GM18507 (cell line): ENCODE results near the gene EEFSEC.

Experiments
- DNase-seq: peaks from one replicate; pipeline ENCODE4 v3.0.0; 2011; ENCODE audit warnings: low read depth; ENCODE audit not compliant: insufficient read length; ENCODE audit errors: extremely low spot score
- FAIRE-seq: peaks from 2 replicates; lab custom pipeline; 2011; peaks lifted over from hg19 to GRCh38; lab: Jason Lieb, UNC

EEFSEC gene

DNA sequence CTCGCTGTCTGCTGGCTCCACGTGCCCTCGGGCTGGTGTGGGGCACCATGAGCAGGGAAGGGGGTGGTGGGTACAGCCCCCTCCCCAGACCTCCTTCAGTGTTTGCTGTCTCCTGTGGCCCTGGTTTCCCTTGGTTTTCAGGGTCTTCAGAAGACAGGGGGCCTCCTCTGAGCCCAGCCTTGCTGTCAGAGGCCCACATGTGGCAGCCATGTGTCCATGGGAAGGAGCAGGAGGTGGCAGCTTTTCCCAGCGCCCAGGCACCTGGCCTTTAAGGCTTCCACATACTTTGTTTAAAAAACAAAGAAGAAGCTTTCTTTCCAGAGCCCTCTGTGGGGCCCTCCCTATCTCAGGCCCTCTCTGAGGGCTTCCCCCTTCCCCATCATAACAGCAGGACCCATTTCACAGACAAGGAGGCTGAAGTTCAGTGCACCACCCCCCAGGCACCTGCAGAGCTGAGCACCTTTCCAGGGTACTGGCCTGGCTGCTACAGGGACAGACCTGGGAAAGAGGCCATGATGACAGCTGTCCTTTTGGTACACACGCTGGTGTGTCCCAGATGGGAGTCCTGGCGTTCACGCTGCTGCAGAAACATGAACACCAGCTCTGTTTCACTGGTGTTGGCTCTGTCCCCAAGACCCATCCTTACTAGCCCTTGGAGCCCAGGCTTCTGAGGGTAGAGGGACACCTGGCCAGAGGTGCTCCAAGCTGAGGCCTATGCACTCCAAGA is 239.7 kb downstream of the EEFSEC start:
- no peak for FAIRE-seq

DNA sequence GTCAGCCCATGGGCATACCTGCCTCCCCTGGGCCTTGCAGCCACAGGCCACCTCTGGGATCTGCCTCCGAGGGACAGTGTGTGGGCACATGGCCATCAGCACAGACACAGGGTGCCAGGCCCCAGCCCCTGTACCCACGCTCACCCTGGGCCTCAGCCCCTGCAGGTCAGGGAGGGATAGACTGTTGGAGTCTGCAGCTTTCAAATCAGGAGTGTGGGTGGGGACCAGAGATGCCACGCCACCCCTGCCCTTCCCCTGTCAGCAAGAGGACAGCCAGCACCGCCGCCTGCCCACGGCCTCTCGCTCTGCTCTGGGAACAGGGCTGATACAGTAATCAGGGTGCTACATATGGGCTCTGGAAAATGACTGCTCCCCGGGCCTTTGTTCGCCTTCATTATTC is 240.8 kb downstream of the EEFSEC start:
- DNase-seq (no peak), FAIRE-seq (no peak)

More for the DNA sequence above, 239.7 kb downstream of the EEFSEC start:
- DNase-seq = no peak

DNA sequence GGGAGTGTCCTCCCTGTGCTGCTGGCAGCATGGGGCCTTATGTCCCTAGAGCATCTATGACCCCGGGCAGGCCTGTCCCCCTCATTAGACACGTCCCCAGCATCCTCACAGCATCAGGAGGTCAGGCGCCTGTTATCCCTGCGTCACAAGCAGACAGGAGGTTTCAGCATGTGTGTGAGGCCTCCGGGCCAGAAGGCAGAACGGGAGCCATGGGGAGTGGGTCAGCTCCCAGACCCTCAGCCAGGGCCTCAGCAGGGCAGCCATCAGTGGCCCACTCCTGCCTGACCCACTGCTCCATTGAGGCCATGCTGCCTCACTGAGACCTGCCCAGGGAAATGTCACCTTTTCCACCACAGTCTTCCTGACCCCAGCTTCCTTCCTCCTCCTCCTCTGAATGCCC is 241.8 kb downstream of the EEFSEC start:
- FAIRE-seq (no peak), DNase-seq (no peak)

DNA sequence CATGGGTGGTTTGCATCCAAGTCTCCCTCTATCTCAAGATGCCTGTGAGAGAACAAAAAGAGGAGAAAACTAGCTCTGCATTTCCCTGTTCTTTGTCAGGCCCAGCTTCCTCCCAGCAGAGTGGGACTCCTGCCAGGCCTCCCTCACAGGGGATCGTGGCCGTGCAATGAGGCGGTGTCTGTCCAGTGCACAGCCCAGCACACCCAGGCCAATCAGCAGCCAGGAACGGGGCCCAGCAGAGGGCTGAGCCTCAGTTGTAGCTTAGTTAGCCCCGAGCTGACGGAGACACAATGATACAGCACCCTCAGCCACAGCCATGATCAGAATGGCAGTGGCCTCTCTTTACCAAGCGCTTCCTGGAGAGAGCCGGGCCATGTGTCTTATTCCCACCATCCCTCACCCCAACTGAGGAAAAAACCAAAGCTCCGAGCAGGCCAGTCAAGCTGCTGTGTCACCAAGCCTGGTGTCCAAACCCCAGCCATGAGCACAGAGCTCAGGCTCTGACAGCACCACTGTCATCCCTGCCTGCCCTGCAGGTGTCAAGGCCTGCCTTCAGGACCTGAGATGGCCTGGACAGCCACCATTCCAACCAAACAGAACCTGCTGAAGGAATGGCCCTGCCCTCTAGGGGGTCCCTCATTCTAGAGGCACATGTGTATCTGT is 242.3 kb downstream of the EEFSEC start:
- FAIRE-seq (no peak), DNase-seq (no peak)

DNA sequence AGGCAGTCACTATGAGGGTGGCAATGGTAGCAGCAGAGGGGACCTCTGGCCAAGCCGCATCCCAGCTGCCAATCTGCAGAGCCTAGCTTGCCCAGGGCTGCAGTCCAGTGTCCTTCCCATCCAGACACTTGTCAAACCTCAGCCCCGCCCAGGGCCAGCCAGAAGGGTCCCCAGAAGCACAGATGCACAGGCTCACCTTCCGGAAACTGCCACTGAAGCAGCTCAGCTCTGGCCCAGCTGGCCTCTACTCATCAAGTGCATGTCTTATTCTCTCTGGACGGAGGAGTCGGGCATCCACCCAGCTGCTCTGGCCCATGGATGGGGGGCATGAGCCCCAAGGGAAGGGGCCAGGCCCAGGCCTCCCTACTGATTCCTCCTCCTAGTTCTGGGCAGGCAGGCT is 244.2 kb downstream of the EEFSEC start:
- DNase-seq (no peak), FAIRE-seq (no peak)

DNA sequence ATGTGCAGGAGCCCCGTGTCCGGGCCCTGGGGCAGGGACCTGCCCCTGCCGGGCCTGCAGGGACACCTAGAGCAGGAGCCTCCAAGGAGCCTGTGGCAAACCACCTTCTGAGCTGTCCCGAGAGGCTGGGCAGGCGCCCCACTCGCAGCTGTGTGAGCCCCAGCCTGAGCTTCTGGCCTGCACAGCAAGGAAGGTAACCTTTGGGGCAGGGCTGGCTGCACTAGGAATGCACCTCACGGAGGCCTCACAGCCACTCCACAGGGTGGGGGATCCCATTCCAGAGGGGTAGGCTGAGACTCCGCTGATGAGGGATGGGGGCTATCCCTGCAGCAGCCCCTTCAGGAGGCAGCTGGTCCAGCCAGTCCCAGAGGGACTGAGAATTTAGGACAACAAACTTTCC is 245.3 kb downstream of the EEFSEC start:
- DNase-seq (no peak), FAIRE-seq (no peak)

DNA sequence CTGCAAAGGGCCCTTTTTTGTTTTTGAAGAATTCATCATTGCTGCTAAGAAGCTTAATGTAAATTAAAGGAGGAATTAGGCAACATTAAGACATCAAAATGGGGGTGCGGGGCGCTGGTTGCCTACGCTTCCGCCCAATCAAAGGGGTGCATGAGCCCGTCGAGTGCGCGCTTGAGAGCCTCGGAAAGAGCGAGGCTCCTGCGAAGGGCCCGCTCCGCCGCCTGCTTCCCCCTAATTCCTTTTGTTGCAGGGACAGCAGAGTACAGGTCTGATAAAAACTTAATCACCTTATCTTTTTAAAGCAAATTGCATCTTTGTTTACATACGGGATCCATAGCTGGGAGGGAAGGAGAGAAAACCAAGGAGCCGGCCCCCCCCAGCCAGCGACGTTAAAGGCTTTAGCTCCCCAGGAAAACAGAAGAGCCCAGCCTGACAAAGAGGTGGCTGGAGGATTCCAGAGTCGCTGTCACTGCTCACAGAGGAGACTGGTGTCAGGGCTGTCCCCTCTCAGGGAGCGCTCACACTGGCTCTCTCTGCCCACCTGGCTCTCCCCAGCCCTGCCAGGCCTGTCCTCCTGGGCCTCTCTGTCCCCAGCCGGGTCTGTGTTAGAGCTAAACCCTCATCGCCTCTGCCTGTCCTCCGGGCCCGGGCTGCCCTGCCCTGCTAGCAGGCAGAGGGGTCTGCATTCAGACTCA is 246.1 kb downstream of the EEFSEC start:
- DNase-seq = no peak

DNA sequence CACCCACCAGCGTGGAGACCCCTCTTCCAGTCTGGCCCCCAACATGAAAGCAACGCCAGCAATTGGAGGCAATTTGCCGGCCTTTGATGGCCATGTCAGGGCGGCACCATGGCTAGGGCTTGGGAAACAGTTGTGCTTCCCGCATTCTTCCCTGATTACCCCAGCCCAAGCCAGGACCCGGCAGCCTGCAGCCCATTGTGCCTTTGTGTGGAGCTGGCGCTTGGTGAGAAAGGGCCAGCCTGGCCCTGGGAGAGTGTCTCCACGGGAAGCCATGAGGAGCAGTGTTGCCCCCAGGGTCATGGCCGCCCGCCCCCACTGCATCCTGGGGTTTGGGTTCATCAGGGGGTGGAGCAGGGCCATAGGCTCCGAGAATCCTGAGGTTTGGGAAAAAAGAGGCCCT is 247.4 kb downstream of the EEFSEC start:
- FAIRE-seq (no peak), DNase-seq (no peak)

More for the DNA sequence above, 246.1 kb downstream of the EEFSEC start:
- FAIRE-seq = no peak

DNA sequence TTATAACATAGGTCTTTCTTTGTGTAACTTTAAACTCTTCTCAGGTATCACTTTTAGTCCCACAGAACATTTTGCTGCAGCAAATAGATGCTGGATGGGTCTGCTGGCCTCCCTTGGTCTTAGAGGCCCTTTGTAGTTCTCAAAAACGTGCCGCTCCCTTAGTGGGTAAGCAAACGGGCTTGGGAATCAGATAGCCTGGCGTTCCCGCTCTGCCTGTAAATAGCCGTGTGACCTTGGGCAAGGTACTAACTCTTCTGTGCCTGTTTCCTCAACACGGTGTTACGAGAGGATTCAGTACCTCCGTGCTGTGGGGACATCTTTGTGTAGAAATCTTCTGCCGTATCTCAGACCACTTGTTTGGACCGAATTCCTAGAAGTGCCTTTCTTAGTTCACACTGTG is 249.0 kb downstream of the EEFSEC start:
- DNase-seq (no peak), FAIRE-seq (no peak)

DNA sequence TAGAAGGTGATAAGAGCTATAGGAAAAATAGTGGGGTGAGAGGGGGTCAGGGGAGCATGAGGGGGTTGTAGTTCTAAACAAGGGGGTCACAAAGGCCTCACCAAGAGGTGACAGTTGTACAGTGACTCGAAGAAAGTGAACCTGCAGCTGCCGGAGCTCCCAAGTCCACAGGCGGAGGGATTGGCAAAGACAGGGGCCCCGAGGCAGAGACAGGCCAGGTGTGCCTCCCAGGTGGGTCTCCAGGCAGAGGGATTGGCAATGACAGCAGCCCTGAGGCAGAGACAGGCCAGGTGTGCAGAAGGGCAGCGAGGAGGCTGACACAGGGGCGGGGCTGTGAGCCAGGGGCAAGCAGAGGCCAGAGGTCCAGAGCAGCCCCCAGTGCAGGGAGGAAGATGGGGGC is 249.7 kb downstream of the EEFSEC start:
- FAIRE-seq = no peak

DNA sequence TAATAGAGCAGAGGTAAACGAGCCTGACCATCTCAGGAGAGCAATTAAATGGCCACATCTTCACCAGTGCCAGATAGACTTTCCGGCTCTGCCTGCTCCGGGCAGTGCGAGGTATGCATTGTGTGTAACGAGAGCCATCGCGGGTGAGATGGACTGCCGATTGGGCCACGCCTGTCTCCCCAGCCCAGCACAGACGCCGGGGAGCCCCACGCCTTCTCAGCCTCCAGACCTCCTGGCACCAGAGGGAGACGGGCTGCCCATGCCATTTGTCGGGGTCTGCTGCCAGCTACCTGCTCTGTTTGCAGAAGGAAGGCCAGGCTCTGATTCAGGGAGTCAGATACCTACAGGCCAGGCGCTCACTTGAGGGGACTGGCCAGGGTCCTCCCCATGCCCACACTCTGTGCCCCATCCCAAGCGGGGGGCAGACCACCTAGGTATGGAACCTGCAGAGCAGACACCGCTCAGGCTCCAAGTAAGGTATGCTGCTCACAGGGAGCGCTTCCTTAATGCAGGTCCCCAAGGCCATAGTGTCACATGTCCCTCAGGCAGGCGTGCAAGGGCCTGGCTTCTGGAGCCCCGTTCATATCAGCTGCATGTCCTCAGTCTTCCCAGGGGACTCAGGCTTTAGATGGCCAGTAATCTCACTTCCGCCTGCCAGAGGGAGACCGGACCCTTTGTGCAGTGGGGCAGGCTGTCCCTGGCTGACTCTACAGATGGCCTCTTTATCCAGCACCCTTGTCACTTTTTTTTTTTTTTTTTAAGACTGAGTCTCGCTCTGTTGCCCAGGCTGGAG is 251.2 kb downstream of the EEFSEC start:
- FAIRE-seq (no peak), DNase-seq (no peak)

More for the DNA sequence above, 249.7 kb downstream of the EEFSEC start:
- no peak for DNase-seq

DNA sequence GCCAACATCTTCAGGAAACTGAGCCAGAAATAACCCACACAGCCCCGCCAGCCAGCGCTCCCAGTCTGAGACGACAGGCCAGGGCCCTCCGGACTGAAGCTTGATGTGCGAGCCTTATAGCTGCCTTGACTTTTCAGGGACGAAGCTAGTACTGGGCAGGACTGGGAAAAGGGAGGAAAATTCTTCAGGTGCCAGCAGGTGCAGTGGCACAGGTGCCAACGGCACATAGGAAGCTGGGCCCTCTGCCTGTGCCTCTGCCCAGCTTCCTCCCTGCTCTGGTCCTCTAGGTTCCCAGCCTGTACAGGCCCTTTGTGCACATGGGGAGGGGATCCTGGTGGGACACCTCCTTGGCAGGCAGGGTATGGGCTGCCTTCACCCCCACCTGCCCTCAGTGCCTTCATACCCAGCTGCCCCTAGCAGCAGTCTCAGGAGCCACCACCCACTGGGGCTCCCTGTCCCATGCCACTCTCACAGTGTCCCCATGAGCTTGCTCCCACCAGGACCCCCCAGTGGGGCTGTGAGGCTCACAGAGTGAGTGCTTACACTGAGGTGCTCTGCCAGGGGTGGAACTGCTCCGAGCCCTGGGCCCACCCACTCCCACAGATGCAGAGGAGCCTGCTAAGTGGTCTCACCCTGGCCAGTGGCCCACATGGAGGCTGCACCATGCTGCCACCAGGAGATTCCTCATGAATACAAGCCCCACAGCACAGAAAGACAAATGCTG is 252.4 kb downstream of the EEFSEC start:
- DNase-seq = no peak
- FAIRE-seq = no peak

DNA sequence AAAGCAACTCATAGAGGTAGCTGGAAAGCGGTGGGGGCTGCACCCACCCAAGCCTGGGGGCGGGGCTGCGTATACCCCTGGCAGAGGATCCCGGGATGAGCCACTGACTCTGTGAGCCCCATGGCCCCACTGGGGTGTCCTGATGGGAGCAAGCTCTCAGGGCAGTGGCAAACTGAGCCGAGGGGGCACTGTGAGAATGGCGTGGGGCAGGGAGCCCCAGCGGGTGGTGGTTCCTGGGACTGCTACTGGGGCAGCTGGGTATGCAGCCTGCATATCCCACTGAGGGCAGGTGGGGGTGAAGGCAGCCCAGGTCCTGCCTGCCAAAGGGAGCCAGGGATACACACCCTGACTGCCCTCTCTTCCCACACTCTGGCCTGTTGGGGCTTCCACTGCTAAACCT is 254.0 kb downstream of the EEFSEC start:
- FAIRE-seq = no peak
- DNase-seq = no peak

DNA sequence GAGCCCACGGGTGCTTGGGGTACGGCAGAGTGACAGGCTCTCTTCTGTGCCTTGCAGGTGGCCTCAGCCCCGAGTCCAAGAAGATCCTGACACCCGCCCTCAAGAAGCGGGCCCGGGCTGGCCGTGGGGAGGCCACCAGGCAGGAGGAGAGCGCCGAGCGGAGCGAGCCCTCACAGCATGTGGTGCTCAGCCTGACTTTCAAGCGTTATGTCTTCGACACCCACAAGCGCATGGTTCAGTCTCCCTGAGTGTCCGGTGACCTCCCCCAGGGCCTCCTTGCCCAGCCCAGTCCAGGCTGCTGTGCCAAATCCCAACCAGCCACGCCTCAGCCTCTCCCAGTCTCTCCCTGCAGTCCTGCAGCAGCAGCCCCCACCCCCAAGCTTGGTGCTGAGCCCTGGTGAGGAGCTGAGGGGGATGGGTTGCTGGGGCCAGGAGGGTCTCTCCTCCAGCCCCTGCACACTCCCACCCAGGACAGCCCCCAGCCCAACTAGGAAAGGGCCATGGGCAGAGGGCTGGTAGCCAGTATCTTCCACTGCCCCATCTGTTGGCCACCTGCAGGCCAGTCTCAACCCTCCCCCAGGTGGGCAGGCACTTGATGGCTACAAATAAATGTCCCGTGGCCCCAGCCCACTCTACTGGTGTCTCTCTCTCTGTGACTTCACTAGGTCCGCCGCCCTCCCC is 254.9 kb downstream of the EEFSEC start:
- no peak for FAIRE-seq
- DNase-seq = no peak

DNA sequence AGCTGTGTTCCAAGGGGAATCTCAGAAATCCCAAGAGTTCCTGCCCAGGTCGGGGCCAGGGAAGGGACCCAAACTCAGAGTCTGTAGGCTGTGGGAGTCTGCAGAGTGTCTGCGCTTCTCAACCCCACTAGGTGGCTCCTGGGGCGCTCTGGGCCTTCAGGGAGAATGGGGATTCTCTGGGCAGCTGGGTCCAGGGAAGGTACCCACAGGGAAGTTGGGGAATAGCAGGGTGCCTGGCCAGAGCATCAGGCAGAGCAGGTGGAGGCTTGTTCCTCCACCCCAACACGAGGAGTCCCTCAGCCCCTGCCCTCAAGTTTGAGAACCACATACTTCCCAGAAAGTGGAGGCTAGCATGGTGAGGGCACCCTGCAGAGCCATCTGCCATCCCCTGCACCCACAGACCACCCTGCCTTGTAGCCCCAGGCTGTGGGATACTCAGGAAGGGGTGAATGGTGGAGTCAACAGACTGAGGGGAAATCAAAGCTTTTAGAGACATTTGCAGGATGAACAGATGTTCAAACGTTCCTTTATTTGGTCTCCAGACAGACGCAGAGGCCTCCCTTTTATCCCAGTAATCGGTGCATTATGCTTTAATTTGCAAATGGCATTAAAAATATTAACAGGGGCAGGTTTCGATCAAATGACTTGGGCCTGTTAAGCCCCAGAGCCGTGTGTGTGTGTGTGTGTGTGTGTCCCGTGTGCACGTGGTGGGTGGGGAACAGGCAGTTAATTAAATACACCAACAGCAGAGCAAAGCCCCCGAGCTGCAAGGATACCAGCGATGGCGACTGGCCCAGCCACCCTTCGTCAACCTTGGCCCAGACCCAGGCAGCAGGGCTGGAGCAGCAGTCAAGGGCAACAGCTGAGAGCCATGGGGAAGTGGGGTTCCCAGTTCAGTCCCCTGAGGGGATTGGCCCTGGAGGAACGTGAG is 255.7 kb downstream of the EEFSEC start:
- DNase-seq (no peak), FAIRE-seq (no peak)

DNA sequence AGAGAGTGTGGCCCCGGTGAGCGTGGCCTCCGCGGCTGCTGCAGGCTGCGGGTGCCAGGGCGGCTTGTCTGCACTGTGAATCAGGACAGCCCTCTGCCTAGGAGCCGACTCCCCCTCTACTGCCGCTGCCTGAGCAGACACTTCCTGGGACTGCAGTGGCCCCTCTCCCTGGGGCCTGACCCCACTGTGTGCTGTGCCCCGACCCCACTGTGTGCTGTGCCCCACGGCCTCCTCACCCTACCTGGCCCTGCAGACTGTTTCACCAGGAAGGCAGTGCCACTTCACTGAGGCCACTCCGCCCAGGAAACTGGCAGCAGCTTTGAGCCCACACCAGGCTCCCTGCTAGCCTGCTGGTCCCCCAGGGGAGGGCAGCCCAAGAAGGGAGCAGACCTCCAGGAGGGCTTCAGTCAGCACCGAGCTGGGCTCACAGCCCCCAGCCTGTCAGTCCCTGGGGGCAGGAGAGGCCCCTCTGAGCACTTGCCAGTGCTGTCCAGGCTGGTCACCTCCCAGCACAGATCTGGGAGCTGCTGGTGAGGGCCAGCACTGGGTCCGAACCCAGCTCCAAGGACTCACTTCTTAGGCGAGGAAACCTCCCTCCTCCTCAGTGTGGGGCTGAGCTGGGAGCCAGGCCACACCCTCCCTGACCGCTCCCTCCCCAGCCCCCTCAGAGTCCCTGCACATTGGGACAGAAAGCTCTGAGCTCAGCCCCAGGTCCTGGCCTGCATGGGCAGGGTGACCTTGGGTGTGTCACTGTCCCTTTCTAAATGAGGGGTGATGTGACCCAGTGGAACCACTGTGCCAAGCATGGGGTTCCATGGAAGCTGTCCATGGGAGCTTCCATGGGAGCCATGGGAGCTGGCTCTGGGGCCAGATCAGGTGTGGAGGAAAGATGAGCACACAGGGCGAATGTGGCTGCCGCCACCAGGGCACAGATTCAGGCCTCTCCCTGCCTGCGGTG is 256.6 kb downstream of the EEFSEC start:
- no peak for FAIRE-seq
- no peak for DNase-seq
